HepG2 (cell line): ENCODE measurements around the gene ADGRB2. TPM values are rescaled to one million over a fixed set of nuclear protein-coding genes. Genes with fewer than 3 reads are reported as not detected.

Experiments
- ATAC-seq: fragments of 200-7000 bp; cut with Tn5 transposase; 3 replicates; pipeline ENCODE4 v1.9.1; 2020; ENCODE audit warnings: mild to moderate bottlenecking, moderate library complexity
- BruUV-seq: library from RNA; stranded (reverse); fragments of 400-500 nt; replicated peaks from 2 replicates; lab custom pipeline; 2021; lab: Mats Ljungman, UMichigan
- CTCF ChIA-PET: fragments of 300-600 bp; formaldehyde crosslinking; extraction: SDS; loops from one replicate; lab custom pipeline; 2021; ENCODE audit warnings: low total read pairs, inconsistent platforms, low intra/inter-chr PET ratio; lab: Yijun Ruan, JAX
- POLR2A ChIA-PET: fragments of 350-600 bp; sonication (Branson Sonifier 250); formaldehyde crosslinking; loops from one replicate; lab custom pipeline; 2020; ENCODE audit warnings: antibody characterized with exemption, inconsistent platforms; lab: Yijun Ruan, JAX
- DNase-seq: peaks from one replicate; pipeline ENCODE4 v3.0.0-alpha.2; 2015; ENCODE audit warnings: low spot score
- FAIRE-seq: peaks from 3 replicates; lab custom pipeline; 2011; peaks lifted over from hg19 to GRCh38; lab: Jason Lieb, UNC
- H2AFZ ChIP-seq: one replicate; pipeline ENCODE4 v1.6.1; 2011; ENCODE audit warnings: low read length, inconsistent platforms
- H3K27ac ChIP-seq: fragments of 300-600 bp; 3 replicates; pipeline ENCODE4 v1.8.0; 2011; ENCODE audit warnings: mixed run types, mild to moderate bottlenecking, mixed read lengths, low read length, inconsistent platforms; ENCODE audit not compliant: insufficient read depth; ENCODE audit errors: extremely low read length
- H3K27me3 ChIP-seq, 2 experiments: fragments of 200-600 bp in 1 of 2; 2 replicates in 1 of 2; 3 replicates in 1 of 2; pipeline versions ENCODE4 v1.6.0 to v1.8.0; 2011; ENCODE audit warnings: low read length in 2 of 2, mild to moderate bottlenecking in 2 of 2, moderate library complexity in 2 of 2, inconsistent platforms in 1 of 2; ENCODE audit not compliant: insufficient read depth in 2 of 2, control insufficient read depth in 1 of 2
- H3K36me3 ChIP-seq, 2 experiments: fragments of 200-600 bp in 1 of 2; replicated peaks in 1 of 2; 2 replicates in 1 of 2; 3 replicates in 1 of 2; pipeline versions ENCODE4 v1.5.1 to v1.8.0; 2011; ENCODE audit warnings: low read length in 2 of 2, inconsistent platforms in 1 of 2; ENCODE audit not compliant: insufficient read depth in 2 of 2, control insufficient read depth in 1 of 2
- H3K4me1 ChIP-seq: 2 replicates; pipeline ENCODE4 v1.5.1; 2012; ENCODE audit warnings: low read length, inconsistent platforms; ENCODE audit not compliant: insufficient read depth
- H3K4me2 ChIP-seq: 2 replicates; pipeline ENCODE4 v1.6.0; 2011; ENCODE audit warnings: low read depth, low read length, inconsistent platforms
- H3K4me3 ChIP-seq, 3 experiments: fragments of 200-600 bp in 1 of 3; sonication (generic), shearing (Covaris generic) in 1 of 3; replicated peaks in 1 of 3; 2 replicates each; pipeline ENCODE4 v1.5.1; 2011 to 2016; ENCODE audit warnings: low read length in 3 of 3, inconsistent platforms in 2 of 3, low read depth in 2 of 3, mild to moderate bottlenecking in 2 of 3, control low read depth in 1 of 3, mixed read lengths in 1 of 3; ENCODE audit not compliant: insufficient read depth in 1 of 3
- H3K79me2 ChIP-seq: one replicate; pipeline ENCODE4 v1.6.1; 2011; ENCODE audit warnings: low read length, inconsistent platforms; ENCODE audit not compliant: insufficient read depth
- H3K9ac ChIP-seq: 2 replicates; pipeline ENCODE4 v1.6.0; 2011; ENCODE audit warnings: mild to moderate bottlenecking, low read depth, low read length, inconsistent platforms; ENCODE audit not compliant: insufficient read depth
- H3K9me3 ChIP-seq: 2 replicates; pipeline ENCODE4 v1.5.1; 2012; ENCODE audit warnings: mild to moderate bottlenecking, low read length
- H4K20me1 ChIP-seq: 2 replicates; pipeline ENCODE4 v1.6.0; 2011; ENCODE audit warnings: inconsistent platforms, mild to moderate bottlenecking, low read length, moderate library complexity; ENCODE audit not compliant: insufficient read depth
- CSRNP2 ChIP-seq: sonication (generic); formaldehyde crosslinking; conservative IDR thresholded peaks from 2 replicates; pipeline ENCODE4 v1.8.0; 2022; ENCODE audit warnings: low read depth, missing genetic modification reagents
- DPF2 ChIP-seq: sonication (generic); formaldehyde crosslinking; IDR thresholded peaks from 2 replicates; pipeline ENCODE4 v1.4.0; 2020; ENCODE audit warnings: mild to moderate bottlenecking, low read depth, missing genetic modification reagents, borderline replicate concordance
- KLF12 ChIP-seq: sonication (generic); formaldehyde crosslinking; IDR thresholded peaks from 2 replicates; pipeline ENCODE4 v1.4.0; 2020; ENCODE audit warnings: missing genetic modification reagents, borderline replicate concordance
- RNF219 ChIP-seq: sonication (generic); formaldehyde crosslinking; IDR thresholded peaks from 2 replicates; pipeline ENCODE4 v1.5.0; 2020; ENCODE audit warnings: mild to moderate bottlenecking, missing genetic modification reagents
- ZMYM4 ChIP-seq: sonication (generic); formaldehyde crosslinking; IDR thresholded peaks from 2 replicates; pipeline ENCODE4 v1.8.1; 2023; ENCODE audit warnings: mild to moderate bottlenecking, missing genetic modification reagents
- ZNF572 ChIP-seq: sonication (generic); formaldehyde crosslinking; IDR thresholded peaks from 2 replicates; pipeline ENCODE4 v1.5.1; 2020; ENCODE audit warnings: mild to moderate bottlenecking, missing genetic modification reagents
- WGBS: methylation state at CpG from one replicate; pipeline ENCODE4 v1.1.6; 2017; ENCODE audit warnings: low lambda C conversion rate; 5-methylcytosine and 5-hydroxymethylcytosine counted together
- in situ Hi-C: cut with HindIII; loops from 2 replicates; pipeline ENCODE4 v1.10.0; 2017; ENCODE audit warnings: low pct_unique_long_range_greater_than_20kb; ENCODE audit not compliant: extremely low pct_ligation_motif_present
- intact Hi-C: fragments of 100-400 bp; cut with micrococcal nuclease; formaldehyde crosslinking; loops from one replicate; pipeline ENCODE4 v1.10.0; 2022; ENCODE audit not compliant: unreplicated experiment
- polyA plus RNA-seq, 8 experiments: library from polyadenylated mRNA; depleted of rRNA in 3 of 8; stranded (reverse) in 7 of 8; unstranded in 1 of 8; fragments of >200 nt; fragmentation: Illumina TruSeq in 4 of 8; extraction: Trizol in 4 of 8; gene quantifications; 2 replicates each; pipeline versions ENCODE4 v1.2.1 to v1.2.3, GENCODE V29; 2011 to 2016; ENCODE audit warnings: low read depth in 4 of 8, missing spikeins in 1 of 8, mixed read lengths in 1 of 8; ENCODE audit not compliant: insufficient read depth in 1 of 8
- total RNA-seq, 5 experiments: library from RNA; depleted of rRNA; stranded (reverse); fragments of >200 nt; fragmentation: Illumina TruSeq; extraction: Trizol; gene quantifications; 2 replicates each; pipeline ENCODE4 v1.2.3, GENCODE V29; 2016; ENCODE audit warnings: low read depth in 1 of 5

ADGRB2 gene
- total and polyA plus RNA-seq, 2 of the 13 experiments (the other 11 are each of a cell fraction or from before 2014, with no cell fraction given), result 0.03 to 0.09 TPM

GRCh38 chr1:31751822-31752241, 12.3 kb downstream of the ADGRB2 start:
- ChIA-PET POLR2A (no interaction called here), CTCF (no interaction called here)
- TF ChIP-seq ZNF572, result no peak
- TF ChIP-seq CSRNP2 (CRISPR knock-in tag), result no peak
- no peak for TF ChIP-seq KLF12
- no peak for TF ChIP-seq ZMYM4 (CRISPR knock-in tag)
- TF ChIP-seq RNF219 (CRISPR knock-in tag), result no peak
- TF ChIP-seq DPF2 (CRISPR knock-in tag), result no peak
- Histone ChIP-seq H2AFZ (no peak overlapping the region), H3K9ac (no peak overlapping the region), H3K36me3 (no peaks in the 10 kb centered on the region), H4K20me1 (no peaks in the 10 kb centered on the region), H3K4me1 (0 out of 2 replicates have a peak, but pooled peaks cover 8% of the 10 kb centered on the region), H3K4me2 (no peak overlapping the region), H3K79me2 (no peaks in the 10 kb centered on the region), H3K9me3 (no peaks in the 10 kb centered on the region), H3K27me3 (peaks cover 5 to 77% of the 10 kb centered on the region in 2 experiments; a peak in 4 of 5 replicates), H3K4me3 (no peak overlapping the region), H3K27ac (no peak overlapping the region)
- intact Hi-C loops (no loop called here), in situ Hi-C loops (no loop called here)
- FAIRE-seq (no peak), DNase-seq (no peak), ATAC-seq (no peak)
- no TSS peak for BruUV-seq
- 7% methylated on average over 5 of the region's 5 CpGs for WGBS
